GM19372 (cell line): ENCODE data around the gene CAMK2A.
"Not testable (repeated sequence)": the region's sequence is repeated elsewhere in the genome, so short reads cannot be mapped to it uniquely, and the experiment has no call there.

Experiments used
- ATAC-seq: cut with Tn5 transposase; IDR thresholded peaks from one replicate; pipeline ENCODE4 v1.9.1; 2021; ENCODE audit warnings: mild to moderate bottlenecking, low read depth, moderate library complexity; ENCODE audit not compliant: unreplicated experiment

Gene CAMK2A

DNA sequence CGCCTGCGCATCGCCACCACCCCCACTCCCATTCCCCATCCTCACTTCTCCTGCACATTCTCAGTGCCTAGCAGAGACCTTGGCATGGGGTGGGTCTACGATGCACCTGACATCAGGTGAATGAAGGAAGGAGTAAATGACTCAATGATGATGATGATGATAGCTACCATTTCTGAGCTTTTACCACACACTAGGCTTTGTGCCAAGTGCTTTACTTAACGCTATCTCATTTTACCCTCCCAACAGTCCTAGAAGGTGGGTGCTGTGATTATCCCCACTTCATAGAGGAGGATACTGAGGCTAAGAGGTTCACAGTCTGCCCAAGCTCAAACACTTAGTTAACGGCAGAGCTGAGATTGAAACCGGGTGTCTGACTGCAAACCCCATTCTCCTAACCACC is 27.1 kb downstream of the CAMK2A start:
- no peak for ATAC-seq

DNA sequence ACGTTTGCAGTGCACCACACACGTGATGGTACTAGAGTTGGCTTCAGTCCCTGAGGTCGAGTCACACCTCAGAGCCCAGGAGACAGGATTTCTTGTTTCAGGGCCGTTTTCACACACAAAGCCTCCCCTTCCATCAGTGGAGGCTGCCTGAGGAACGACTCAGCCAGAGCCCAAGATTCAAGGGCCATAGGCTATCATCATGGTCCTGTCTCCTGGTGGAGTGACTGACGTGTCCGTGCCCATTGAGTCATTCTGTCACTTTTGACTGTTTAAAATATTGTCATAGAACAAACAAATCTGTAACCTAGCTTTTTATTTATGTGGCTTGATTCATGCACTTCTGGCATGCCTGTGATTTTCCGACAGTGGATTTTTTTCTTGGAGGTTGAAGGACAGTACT is 28.3 kb downstream of the CAMK2A start:
- ATAC-seq: no peak

DNA sequence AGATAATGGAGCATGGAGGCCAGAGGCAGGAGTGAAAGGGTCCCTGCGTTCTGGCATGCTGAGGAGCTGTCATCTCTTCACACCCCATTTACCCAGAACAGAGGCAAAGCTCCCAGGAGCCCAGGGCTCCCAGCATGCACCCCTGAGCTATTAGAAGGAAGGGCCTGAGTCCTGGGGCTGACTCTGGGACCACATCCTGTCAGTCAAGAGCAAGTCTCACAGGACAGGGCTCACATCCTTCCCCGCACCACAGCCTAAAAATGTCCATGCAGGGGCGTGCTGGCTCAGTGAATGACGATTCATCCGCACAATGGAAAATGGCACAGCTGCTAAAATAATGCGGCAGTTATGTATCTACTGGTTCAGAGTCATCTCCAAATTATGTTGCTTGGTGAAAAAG is 31.4 kb downstream of the CAMK2A start:
- no peak for ATAC-seq

DNA sequence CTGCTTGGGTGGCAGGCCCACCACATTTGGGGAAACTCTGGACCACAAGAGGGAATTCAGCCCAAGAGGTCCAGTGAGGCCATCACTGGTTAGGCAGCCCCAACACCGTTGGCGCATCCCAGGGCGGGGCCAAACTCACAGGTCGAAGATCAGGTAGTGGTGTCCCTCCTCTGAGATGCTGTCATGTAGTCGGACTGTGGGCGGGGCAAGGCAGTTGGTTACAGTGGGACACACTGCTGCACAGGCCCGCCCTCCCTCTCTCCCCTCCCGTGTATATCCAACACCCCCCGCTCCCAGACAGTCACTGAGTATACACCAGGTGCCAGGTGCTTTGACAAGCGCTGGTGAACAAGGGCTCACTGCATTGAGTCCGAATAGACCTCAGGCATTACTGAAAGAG is 32.1 kb downstream of the CAMK2A start:
- no peak for ATAC-seq

DNA sequence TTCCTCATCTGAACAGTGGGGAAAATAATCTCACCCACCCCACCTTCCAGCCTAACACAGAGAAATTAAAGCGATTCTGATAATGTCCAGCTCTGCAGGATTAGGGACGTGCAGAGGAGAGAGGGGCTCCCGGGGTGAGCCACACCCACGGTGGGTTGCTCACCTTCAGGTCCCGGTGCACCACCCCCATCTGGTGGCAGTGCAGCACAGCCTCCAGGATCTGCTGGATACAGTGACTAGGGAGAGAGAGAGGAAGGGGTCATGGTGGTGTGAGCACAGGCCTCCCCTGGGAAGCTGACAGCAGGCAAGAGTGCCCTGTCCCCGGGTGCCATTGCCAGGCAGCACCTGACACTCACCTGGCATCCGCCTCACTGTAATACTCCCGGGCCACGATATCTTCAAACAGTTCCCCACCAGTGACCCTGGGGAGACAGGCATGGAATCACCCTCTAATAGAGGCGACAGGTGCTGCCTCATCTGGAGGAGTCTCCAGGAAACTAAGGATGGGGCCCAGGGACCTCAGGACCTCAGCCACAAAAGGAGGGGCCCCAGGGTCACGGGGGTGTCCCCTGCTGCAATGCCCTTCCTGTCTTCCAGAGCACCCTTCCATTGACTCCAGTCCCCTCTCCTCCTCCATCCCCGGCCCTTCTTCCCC is 33.0 kb downstream of the CAMK2A start:
- no peak for ATAC-seq

DNA sequence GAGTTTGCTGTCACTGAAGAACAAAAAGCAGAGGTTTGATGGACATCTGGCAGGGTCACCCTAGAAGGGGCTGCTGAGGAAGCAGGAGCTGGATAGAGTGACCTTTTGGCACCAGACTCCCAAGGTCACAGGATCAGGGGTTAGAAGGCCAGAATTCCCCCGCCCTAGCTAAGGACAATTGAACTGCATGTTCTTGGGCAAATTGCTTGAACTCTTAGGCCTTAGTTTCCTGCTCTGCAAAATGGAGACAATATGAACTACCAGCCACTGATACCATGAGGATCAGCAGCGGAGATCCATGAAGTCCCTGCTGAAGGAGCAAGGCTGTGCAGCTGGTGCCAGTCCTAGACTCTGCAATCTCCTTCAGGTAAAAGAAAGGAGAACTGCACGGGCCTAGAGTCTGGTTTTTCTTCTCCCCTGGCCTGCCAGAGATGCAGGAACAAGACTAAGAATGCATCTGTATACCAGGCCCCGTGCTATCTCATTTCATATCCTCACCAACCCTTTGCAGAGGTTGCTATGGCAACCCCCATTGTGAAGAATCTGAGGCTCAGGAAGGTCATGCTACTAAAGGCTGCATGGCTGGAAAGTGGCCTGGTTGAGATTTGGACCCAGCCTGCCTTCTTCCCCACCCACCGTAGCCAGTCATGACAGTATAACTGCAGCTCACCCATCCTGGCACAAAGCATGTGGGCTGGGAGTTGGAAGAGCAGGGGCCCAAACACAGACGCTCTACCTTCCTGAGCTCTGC is 33.7 kb downstream of the CAMK2A start:
- ATAC-seq: no peak

DNA sequence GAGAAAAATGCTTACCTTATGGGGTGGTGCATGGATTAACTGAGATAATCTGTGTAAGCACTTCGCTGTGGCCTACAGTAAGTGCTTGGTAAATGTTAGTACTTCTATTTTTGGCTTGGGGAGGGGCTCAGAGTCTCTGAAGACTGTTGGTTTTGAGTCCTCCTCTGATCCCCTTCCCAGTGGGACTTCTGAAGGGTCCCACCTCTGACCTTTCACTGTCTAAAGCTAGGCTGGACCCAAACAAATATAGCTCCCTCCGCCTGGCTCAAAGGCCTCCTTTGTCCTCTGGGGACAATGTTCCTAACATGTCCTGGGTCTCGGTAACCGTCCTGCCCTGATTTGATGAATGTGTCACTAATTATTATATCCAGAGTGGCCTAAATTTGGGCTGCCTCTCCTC is 34.8 kb downstream of the CAMK2A start:
- no peak for ATAC-seq

DNA sequence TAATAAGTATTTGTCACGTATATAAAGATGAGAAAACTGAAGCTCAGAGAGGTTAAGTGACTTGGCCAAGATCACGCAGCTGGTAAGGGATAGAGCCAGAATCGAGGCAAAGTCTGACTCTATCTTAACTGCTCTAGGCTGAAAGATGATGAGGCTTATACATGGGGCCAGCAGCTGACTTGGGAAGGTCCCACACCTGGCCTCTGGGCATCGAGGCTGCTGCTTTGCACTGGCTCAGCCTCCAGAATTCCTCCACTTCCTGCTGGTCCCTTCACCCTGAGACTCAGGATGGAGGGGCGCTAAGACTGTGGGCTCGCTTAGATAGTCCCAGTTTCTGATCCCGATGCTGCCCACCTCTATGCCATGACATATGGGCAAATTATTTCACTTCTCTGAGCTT is 35.2 kb downstream of the CAMK2A start:
- no peak for ATAC-seq

DNA sequence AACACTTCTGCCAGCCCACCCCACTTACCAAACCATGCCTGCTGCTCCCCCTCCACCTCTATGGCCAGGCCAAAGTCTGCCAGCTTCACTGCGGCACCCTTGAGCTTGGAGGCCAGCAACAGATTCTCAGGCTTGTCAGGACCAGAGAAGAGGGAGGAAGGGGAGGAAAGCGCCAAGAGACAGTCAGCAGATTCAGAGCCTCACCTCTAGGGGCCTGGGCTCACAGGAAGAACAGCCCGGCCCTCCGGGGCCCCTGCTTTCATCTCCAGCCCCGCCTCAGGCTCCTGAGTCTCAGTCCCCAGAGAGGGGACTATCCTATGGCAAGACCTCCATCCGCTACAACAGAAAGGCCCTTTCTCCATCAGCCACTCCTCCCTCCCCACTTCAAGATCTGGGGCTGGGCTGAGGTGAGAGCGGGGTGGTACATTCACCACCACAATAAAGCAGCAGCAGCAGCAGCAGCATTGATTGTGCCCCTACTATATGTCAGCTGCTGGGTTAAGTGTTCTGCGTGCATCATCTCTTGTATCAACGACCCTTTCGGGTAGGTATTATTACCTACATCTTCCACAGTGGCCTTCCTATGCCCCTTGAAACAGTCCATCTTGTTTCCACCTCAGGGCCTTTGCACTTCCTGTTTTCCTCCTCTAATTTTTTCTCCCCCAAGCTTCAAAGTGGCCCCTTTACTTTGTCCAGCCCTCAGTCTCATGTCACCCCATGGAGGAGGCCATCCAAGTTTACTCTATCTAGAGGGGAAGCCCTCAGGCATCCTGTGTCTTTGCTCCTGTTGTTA is 36.0 kb downstream of the CAMK2A start:
- ATAC-seq: no peak

DNA sequence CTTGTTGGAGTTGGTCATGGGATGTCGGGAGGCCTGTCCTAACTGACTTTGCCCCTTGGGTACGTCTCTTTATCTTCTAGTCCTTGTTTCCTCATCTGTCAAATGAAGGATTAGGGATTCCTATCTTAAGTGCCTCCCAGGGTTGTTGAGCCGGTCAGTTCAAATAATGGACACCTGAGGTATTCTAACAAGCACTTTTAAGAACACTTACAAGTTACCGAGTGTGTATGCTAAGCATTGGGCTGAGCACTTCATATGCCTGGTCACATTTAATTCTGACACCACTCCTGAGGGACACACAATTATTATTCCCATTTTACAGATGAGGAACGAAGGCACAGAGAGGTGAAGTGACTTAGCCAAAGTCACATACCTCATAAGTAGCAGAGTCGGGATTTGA is 37.1 kb downstream of the CAMK2A start:
- no peak for ATAC-seq

DNA sequence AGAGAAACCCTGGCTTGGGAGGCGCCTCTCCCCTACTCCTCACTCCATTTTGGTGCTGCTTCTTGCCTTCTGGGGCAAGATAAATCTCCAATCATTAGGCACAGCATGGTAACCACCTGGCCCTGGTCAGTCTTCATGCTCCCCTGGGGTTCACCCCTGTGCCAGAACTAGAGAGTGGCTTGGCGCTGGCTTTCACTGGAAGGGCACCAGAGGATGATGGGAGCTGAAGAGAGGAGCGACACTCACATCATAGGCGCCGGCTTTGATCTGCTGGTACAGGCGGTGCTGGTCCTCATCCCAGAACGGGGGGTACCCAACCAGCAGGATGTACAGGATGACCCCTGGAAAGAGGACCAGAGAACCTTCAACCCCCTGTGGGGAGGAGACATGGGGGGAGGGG is 38.1 kb downstream of the CAMK2A start:
- no peak for ATAC-seq

DNA sequence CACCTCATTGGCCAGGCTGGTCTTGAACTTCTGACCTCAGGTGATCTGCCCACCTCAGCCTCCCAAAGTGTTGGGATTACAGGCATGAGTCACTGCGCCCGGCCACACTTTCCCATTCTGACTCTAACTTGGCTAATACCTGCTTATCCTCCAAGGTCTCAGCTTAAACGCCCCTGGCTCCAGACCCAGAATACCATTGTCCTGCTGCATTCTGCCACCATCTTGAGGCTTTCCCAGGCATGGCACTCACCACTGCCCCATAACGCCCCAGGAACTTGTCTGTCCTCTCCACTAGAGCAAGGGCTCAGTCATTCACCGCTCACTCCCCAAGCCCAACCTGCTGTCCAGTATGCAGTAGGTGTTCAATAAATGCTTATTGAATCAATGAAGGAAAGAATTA is 39.8 kb downstream of the CAMK2A start:
- no peak for ATAC-seq

DNA sequence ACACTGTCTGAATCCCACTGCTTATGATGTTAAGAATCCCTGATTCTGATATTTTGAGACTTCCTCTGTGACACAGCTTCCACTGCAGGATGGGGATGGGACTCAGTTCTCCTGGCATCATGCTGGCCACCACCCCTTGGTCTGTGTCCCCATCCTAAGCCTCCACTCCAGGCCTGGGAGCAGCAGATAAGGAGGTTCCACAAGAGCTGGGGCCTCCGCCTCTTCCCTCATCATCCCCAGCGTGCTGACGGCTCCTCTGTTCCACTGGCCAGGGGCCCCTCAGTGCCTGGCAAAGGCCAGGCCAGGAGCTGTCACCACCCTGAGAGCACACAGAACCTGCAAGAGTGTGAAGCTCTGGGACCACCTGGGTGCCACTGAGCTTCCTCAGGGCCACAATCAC is 40.6 kb downstream of the CAMK2A start:
- ATAC-seq: no peak

DNA sequence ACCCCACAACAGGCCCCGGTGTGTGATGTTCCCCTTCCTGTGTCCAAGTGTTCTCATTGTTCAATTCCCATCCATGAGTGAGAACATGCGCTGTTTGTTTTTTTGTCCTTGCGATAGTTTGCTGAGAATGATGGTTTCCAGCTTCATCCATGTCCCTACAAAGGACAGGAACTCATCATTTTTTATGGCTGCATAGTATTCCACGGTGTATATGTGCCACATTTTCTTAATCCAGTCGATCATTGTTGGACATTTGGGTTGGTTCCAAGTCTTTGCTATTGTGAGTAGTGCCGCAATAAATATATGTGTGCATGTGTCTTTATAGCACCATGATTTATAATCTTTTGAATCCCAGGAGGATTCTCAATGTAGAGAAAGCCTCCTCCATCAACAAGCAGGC is 41.1 kb downstream of the CAMK2A start:
- ATAC-seq: not testable (repeated sequence)

DNA sequence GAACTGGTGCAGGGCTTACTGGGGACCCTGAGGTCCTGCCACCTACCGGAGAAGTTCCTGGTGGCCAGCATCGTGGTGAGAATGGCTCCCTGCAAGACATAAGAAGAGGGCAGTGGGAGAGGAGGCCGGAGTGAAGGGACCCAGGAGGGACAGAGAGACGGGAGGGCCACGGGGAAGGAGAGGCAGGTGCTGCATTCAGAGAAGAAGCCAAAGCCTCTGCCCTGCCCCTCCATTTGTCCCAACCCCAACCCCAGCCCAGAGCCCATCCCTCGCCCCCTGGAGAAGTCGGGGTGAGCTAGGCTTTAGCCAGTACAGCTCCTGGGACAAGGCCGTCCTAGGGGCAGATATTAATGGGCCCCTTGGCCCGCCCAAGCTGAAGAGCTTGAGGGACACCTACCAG is 41.8 kb downstream of the CAMK2A start:
- no peak for ATAC-seq

DNA sequence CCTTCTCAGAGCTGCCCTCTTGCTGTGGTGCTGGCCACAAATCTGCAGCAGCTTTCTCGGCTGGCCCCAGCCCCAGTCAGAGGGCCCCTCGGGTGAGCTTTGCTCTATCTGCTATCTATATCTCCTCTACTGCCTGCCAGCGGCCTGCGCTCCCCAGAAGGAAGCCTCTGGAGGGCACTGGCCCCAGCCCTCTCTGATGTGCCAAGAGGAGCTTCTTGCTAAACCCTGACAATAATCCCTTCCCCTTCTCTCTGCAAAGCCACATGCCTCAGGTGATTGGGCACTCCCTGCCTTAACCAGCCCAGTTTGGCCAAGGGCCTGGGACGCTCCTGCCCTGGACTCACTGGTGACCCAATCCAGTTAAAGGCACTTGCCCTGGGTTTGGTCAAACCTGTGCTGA is 42.7 kb downstream of the CAMK2A start:
- no peak for ATAC-seq

DNA sequence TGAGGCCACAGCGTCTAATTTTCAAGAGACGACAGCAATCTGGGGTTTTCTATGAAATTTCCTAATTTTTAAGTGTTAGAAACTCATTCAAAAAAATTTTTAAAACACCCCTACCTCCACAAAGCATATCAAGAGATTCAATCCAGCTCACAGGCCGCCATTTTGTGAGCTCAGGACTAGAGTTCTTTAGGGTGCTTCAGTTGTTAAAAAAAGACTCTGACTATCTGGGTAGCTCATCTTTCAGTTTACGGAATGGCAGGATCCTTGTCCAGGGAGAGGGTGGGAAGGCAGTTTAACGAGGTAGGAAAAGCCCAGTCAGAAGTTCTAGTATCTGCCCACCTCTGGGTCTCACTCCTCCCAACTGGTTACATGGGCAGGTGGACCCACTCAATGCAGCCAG is 43.1 kb downstream of the CAMK2A start:
- no peak for ATAC-seq

DNA sequence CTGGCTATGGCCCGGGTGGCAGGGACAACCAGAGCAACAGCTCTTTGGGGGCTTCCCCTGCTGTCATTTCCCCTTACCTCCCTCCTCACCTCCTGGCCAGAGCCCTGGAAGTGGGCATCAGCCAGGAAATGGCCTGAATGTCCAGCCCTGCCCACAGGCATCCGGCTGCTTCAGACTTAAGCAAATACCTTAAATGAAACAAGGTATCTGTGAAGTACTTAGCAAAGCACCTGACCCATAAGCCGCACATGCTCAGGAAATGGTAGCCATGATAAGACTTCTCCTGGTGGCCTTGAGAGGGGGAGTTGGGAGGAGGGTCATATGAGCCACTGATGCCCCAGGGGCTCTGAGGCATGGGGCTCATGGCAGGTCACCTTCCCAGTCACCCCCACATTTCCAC is 43.8 kb downstream of the CAMK2A start:
- no peak for ATAC-seq

DNA sequence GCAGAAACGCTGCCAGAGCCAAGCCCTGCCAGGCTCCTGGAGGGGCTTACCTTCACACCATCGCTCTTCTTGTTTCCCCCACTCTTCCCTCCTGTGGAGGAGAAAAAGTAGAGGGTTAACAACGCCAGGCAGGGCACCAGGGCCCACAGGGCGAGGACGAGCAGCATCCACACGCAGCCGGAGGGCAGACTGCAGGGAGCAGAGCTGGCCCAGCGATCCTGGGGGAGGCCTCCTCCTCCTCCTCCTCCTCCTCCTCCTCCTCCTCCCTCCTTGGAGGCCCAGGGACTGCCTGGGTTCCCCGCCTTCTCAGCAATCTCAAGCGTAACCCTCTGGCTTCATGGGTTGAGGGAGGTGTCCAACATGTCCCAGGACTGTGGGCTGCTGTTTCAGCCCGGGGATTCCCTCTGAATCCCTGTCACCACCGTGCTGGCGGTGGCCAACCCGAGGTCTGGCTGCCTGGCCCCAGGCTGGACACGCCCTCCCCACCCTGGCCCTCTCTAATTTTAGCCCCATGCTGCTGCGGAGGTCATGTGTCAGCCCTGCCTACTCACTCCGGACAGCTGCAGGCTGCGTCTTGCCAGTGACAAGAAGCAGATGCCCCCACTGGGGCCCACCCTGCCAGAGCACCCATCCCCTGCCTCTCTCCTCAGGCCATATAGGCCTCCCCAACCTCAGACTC is 44.3 kb downstream of the CAMK2A start:
- no peak for ATAC-seq

DNA sequence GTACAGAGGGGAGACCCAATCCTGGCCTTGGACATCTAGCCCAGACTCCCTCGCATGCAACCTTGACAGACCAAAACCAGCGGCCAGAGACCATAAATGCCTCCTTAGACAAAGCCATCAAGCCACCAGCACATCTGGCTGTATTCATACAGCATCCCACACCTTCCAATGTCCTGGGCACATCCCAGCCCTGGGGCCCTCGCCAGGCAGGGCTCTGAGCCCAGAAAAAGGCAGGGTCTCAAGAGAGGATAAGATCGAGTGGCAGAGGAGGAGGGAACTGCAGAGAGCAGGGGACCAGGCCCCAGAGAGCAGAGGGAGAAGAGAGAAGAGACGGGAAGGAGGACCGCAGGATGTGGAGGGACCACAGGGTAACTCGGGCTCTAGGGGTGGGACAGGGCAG is 45.4 kb downstream of the CAMK2A start:
- ATAC-seq: no peak

DNA sequence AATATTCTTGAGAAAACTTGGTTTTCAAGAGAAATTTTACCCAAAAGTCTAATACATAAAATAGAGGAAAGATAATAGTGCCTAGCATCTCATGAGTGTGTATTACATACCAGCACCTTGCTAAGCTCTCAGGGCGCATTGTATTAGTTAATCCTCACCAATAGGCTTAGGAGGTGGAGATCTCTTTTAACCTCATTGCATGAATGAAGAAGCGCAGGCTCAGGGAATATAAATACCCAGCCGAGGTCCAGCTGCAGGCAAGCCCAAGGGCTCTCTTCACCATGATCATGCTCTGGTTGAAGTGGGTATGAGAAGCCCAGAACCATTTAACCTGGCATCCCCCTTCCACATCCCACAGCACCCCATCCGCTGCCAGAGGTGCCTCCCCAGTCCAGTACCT is 46.0 kb downstream of the CAMK2A start:
- no peak for ATAC-seq
